Astrocyte of the cerebellum (primary cell): ENCODE data around the gene HIVEP3.

Experiments
- DNase-seq: peaks from one replicate; pipeline ENCODE4 v3.0.0-alpha.2; 2011; ENCODE audit warnings: low read depth
- H3K4me3 ChIP-seq: 2 replicates; pipeline ENCODE4 v1.5.1; 2011; ENCODE audit warnings: mild to moderate bottlenecking, low read depth, low read length, moderate library complexity
- CTCF ChIP-seq: IDR thresholded peaks from 2 replicates; pipeline ENCODE4 v1.5.1; 2012; ENCODE audit warnings: low read length, low read depth, moderate library complexity, mild to moderate bottlenecking; ENCODE audit errors: missing control alignments
- in situ Hi-C: cut with HindIII; loops from 2 replicates; pipeline ENCODE4 v1.10.0; 2017; ENCODE audit warnings: low sequenced_read_pairs

Gene HIVEP3

GRCh38 chr1:41878495-41878894 lies 40.2 kb downstream of the HIVEP3 start:
- DNase-seq, result no peak
- no peak for TF ChIP-seq CTCF
- in situ Hi-C loops, result no loop called here
- H3K4me3 ChIP-seq, result no peak overlapping the region

- no peak overlapping the region for H3K4me3 ChIP-seq
- no peak for DNase-seq
- no peak for TF ChIP-seq CTCF
- in situ Hi-C loops, result no loop called here
Observed at GRCh38 chr1:41876576-41877445, 41.9 kb downstream of the HIVEP3 start.

- in situ Hi-C loops, result no loop called here
- no peak for DNase-seq
- TF ChIP-seq CTCF, result no peak
- no peak overlapping the region for H3K4me3 ChIP-seq
Observed at GRCh38 chr1:41875487-41875886, 43.2 kb downstream of the HIVEP3 start.

GRCh38 chr1:41874903-41875411 lies 43.8 kb downstream of the HIVEP3 start:
- TF ChIP-seq CTCF, result no peak
- no peak overlapping the region for H3K4me3 ChIP-seq
- in situ Hi-C loops, result no loop called here
- no peak for DNase-seq

GRCh38 chr1:41874151-41874719 lies 44.5 kb downstream of the HIVEP3 start:
- DNase-seq, result no peak
- in situ Hi-C loops, result no loop called here
- no peak for TF ChIP-seq CTCF
- H3K4me3 ChIP-seq, result no peak overlapping the region

- no peak for DNase-seq
- no peak for TF ChIP-seq CTCF
- in situ Hi-C loops, result no loop called here
- no peak overlapping the region for H3K4me3 ChIP-seq
Observed at GRCh38 chr1:41872074-41872473, 46.6 kb downstream of the HIVEP3 start.
